Gastroesophageal sphincter (tissue), 4 donors: ENCODE data around the gene ZNF691. TPM values are rescaled to one million over a fixed set of nuclear protein-coding genes. Genes with fewer than 3 reads are reported as not detected.

Source experiments
- ATAC-seq: fragments of 150-250 bp; one replicate; pipeline ENCODE4 v1.9.1; 2016; ENCODE audit warnings: mild to moderate bottlenecking, moderate library complexity
- H3K27ac ChIP-seq, 4 donors: fragments of 200-600 bp; sonication (generic) in 3 of 4; 1 replicate in 3 of 4; 2 replicates in 1 of 4; pipeline ENCODE4 v1.5.1; 2016 to 2019
- H3K27me3 ChIP-seq: fragments of 200-600 bp; sonication (generic); one replicate; pipeline ENCODE4 v1.5.1; 2019
- H3K36me3 ChIP-seq, 2 donors: fragments of 200-600 bp; sonication (generic); one replicate each; pipeline ENCODE4 v1.5.1; 2019; ENCODE audit warnings: control low read depth in 1 of 2
- H3K4me1 ChIP-seq, 3 donors: fragments of 200-600 bp; sonication (generic); 1 replicate in 2 of 3; 2 replicates in 1 of 3; pipeline ENCODE4 v1.5.1; 2016 to 2019; ENCODE audit warnings: control low read depth in 2 of 3
- H3K4me3 ChIP-seq, 2 donors: fragments of 200-600 bp; sonication (generic); one replicate each; pipeline ENCODE4 v1.5.1; 2019; ENCODE audit warnings: mild to moderate bottlenecking in 1 of 2, moderate library complexity in 1 of 2
- H3K9me3 ChIP-seq, 3 donors: fragments of 200-600 bp; sonication (generic); one replicate each; pipeline ENCODE4 v1.5.1; 2017 to 2019; ENCODE audit warnings: control low read depth in 2 of 3
- EP300 ChIP-seq: sonication (generic); formaldehyde crosslinking; IDR thresholded peaks from one replicate; pipeline ENCODE4 v1.6.1; 2017; ENCODE audit warnings: antibody characterized with exemption, mild to moderate bottlenecking
- POLR2A ChIP-seq, 2 donors: fragments of 450-650 bp; IDR thresholded peaks; one replicate each; pipeline ENCODE4 v1.6.1; 2017; ENCODE audit warnings: antibody characterized with exemption in 2 of 2, mild to moderate bottlenecking in 2 of 2, moderate library complexity in 1 of 2
- POLR2AphosphoS5 ChIP-seq: sonication (generic); formaldehyde crosslinking; IDR thresholded peaks from one replicate; pipeline ENCODE4 v1.6.1; 2017; ENCODE audit warnings: antibody characterized with exemption
- WGBS, 2 donors: methylation state at CpG; one replicate each; pipeline ENCODE4 v1.1.5; 2018; ENCODE audit warnings: low coverage in 1 of 2; 5-methylcytosine and 5-hydroxymethylcytosine counted together
- total RNA-seq, 4 donors: library from RNA; depleted of rRNA; stranded (reverse); fragments of >200 nt; gene quantifications; one replicate each; pipeline ENCODE4 v1.1.0, GENCODE V29; 2016
- TF ChIP-seq, protein P1 (sequence below), 4 experiments: fragments of 200-600 bp in 2 of 4; fragments of 450-650 bp in 2 of 4; sonication (generic) in 1 of 4; IDR thresholded peaks; one replicate each; pipeline ENCODE4 v1.5.1; 2017 to 2019; ENCODE audit warnings: antibody characterized with exemption in 4 of 4, mild to moderate bottlenecking in 2 of 4, moderate library complexity in 2 of 4

The ZNF691 gene
- total RNA-seq, 4 donors from 2014 or later, result 11.2 to 22.4 (median 13.8) TPM

DNA sequence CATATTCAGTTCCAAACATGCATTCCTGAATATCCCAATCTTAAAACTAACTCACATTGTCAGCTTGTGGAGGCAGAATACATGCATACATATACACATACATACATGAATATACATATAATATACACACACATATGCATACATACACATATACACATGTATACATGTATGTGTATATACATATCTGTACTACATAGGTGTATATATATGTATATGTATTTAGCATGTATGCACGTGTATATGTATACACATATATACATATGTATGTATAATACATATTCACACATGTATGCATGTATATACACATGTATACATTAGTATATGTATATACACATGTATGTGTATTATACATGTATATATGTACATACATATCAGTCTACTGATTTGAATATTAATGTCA lies 1.2 kb upstream of the ZNF691 start:
- H3K9me3 ChIP-seq, result no peaks in the 10 kb centered on the region
- peaks cover 0 to 35% of the 10 kb centered on the region in 2 donors for H3K36me3 ChIP-seq
- ATAC-seq, result no peak
- H3K4me3 ChIP-seq, result no peak overlapping the region
- peaks cover 0 to 34% (median 0%) of the 10 kb centered on the region in 3 donors for H3K4me1 ChIP-seq
- no peak overlapping the region for H3K27ac ChIP-seq
- TF ChIP-seq, protein P1, sequence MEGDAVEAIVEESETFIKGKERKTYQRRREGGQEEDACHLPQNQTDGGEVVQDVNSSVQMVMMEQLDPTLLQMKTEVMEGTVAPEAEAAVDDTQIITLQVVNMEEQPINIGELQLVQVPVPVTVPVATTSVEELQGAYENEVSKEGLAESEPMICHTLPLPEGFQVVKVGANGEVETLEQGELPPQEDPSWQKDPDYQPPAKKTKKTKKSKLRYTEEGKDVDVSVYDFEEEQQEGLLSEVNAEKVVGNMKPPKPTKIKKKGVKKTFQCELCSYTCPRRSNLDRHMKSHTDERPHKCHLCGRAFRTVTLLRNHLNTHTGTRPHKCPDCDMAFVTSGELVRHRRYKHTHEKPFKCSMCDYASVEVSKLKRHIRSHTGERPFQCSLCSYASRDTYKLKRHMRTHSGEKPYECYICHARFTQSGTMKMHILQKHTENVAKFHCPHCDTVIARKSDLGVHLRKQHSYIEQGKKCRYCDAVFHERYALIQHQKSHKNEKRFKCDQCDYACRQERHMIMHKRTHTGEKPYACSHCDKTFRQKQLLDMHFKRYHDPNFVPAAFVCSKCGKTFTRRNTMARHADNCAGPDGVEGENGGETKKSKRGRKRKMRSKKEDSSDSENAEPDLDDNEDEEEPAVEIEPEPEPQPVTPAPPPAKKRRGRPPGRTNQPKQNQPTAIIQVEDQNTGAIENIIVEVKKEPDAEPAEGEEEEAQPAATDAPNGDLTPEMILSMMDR (IDR thresholded peaks at IDR 0.05), result no peak
- no peak for TF ChIP-seq POLR2A (IDR thresholded peaks at IDR 0.05)
- no peak for TF ChIP-seq POLR2AphosphoS5
- TF ChIP-seq EP300, result no peak
- H3K27me3 ChIP-seq, result no peaks in the 10 kb centered on the region
- 20 to 40% methylated on average over 1 of the region's 1 CpG for WGBS, 2 donors

DNA sequence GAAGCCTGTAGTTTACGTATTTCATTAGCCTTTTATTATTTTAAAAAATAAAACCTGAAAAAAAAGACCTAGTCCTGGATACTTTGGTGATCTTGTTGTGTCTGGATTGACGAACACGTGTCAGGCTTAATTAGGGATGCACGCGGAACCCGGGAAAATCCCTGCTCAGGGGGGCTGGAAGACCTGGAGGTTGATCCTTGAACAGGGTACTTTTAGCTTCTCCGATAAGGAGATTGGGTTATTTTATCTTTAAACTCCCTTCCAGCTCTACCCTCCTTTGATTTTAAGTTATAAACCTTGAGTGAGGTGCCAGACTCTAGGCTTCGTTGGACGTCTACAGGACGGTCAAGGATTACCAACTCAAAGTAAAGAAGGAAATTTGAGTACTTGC lies 552 bp upstream of the ZNF691 start:
- Histone ChIP-seq H3K27ac (peak overlapping the region in 3 of 4 donors; percentile 21 to 94 (median 86)), H3K27me3 (no peaks in the 10 kb centered on the region), H3K36me3 (peaks cover 0 to 41% of the 10 kb centered on the region in 2 donors), H3K4me1 (peaks cover 0 to 34% (median 0%) of the 10 kb centered on the region in 3 donors), H3K9me3 (no peaks in the 10 kb centered on the region), H3K4me3 (peak overlapping the region; percentile 80 to 88)
- peak; percentile 13 for ATAC-seq
- WGBS, 2 donors, result 3 to 13% methylated on average over 9 to 10 of the region's 10 CpGs
- no peak for TF ChIP-seq EP300
- no peak for TF ChIP-seq POLR2AphosphoS5
- TF ChIP-seq POLR2A (IDR thresholded peaks at IDR 0.05), result no peak
- TF ChIP-seq, protein P1 (IDR thresholded peaks at IDR 0.05), result no peak

DNA sequence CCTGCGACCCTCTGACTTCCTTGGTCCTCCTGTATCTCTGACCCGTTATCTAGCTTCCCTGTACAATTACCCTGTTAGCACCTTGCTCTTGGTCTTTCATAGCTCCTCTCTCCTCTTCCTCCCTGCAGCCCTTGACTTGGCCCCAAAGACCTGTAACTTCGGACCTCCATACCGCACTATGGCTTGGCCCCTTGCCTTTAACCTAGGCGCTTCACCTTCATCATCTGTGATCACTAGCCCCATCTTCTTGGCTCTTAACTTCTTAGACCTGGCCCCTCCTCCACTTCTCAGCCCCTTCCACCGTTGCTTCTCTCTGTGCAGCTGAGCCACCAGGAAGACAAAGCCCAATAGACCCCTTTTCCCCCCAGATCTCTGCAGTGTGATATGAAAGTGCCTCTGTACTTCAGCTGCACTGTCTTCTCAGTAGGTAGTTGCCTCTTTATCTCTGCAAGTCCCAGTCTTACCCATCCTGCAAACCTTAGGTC lies 740 bp downstream of the ZNF691 start:
- peak overlapping the region; percentile 80 to 88 for H3K4me3 ChIP-seq
- peaks cover 0 to 34% (median 0%) of the 10 kb centered on the region in 3 donors for H3K4me1 ChIP-seq
- no peak for ATAC-seq
- H3K36me3 ChIP-seq, result peaks cover 0 to 42% of the 10 kb centered on the region in 2 donors
- TF ChIP-seq, protein P1 (IDR thresholded peaks at IDR 0.05), result no peak
- TF ChIP-seq POLR2A (IDR thresholded peaks at IDR 0.05), result no peak
- TF ChIP-seq EP300, result no peak
- TF ChIP-seq POLR2AphosphoS5, result no peak
- peak overlapping the region in 3 of 4 donors; percentile 86 to 94 (median 88) for H3K27ac ChIP-seq
- H3K9me3 ChIP-seq, result peaks cover 0 to 7% (median 0%) of the 10 kb centered on the region in 3 donors
- H3K27me3 ChIP-seq, result no peaks in the 10 kb centered on the region
- WGBS, 2 donors, result 6 to 10% methylated on average over 6 of the region's 6 CpGs

DNA sequence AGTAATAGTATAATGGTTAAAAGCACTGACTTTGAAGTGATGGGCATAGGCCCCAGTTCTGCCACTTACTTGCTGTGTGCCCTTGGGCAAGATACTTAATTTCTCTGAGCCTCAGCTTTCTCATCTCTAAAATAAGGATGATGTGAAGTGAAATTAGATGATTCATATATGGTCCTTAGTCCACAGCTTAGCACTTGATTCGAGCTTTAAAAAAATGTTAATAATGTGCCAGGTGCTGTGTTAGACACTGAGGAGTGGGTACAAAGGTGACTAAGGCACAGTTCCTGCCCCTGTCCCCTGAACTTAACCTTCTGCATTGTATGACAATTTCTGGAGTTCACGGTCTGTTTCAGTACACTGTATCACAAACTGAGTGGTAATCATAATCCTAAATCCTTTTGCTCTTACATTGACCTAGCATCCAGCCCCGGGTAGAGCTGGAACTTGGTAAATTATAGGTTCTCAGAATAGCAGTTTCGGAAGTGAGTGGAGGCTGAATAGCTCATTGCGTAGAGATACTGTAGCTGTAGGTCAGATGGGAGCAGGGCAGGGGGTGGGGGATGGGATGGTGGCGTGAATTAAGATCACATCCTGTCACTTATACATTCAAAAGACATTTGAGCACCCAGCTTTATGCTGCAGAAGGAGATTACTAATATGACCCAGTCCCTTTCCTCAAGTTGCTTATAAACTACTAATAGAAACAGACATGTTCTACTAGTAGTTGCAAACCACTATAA lies 1.5 kb downstream of the ZNF691 start:
- peaks cover 0 to 34% (median 0%) of the 10 kb centered on the region in 3 donors for H3K4me1 ChIP-seq
- 69 to 74% methylated on average over 5 to 6 of the region's 6 CpGs for WGBS, 2 donors
- no peak for TF ChIP-seq EP300
- TF ChIP-seq POLR2AphosphoS5, result no peak
- TF ChIP-seq, protein P1 (IDR thresholded peaks at IDR 0.05), result no peak
- TF ChIP-seq POLR2A (IDR thresholded peaks at IDR 0.05), result no peak
- peaks cover 0 to 41% of the 10 kb centered on the region in 2 donors for H3K36me3 ChIP-seq
- H3K9me3 ChIP-seq, result peaks cover 0 to 7% (median 0%) of the 10 kb centered on the region in 3 donors
- H3K27ac ChIP-seq, result no peak overlapping the region
- H3K27me3 ChIP-seq, result no peaks in the 10 kb centered on the region
- ATAC-seq, result no peak
- H3K4me3 ChIP-seq, result peak overlapping the region in 1 of 2 donors; percentile 88
